GM23248 (cell line): ENCODE measurements around the gene CAPN2. TPM values are rescaled to one million over a fixed set of nuclear protein-coding genes. Genes with fewer than 3 reads are reported as not detected.

ENCODE experiments used
- DNase-seq: peaks from one replicate; pipeline ENCODE4 v3.0.0-alpha.2; 2015
- H2AFZ ChIP-seq: fragments of 200-600 bp; sonication (generic); 2 replicates; pipeline ENCODE4 v1.6.1; 2016; ENCODE audit warnings: antibody characterized with exemption
- H3F3A ChIP-seq: fragments of 200-600 bp; sonication (generic); 2 replicates; pipeline ENCODE4 v1.6.1; 2016; ENCODE audit warnings: mild to moderate bottlenecking, antibody characterized with exemption, mixed run types; ENCODE audit not compliant: insufficient read depth
- H3K27ac ChIP-seq: fragments of 200-600 bp; sonication (generic); 2 replicates; pipeline ENCODE4 v1.5.1; 2016; ENCODE audit warnings: mild to moderate bottlenecking
- H3K27me3 ChIP-seq: fragments of 200-600 bp; sonication (generic); replicated peaks from 2 replicates; pipeline ENCODE4 v1.6.1; 2016; ENCODE audit warnings: mild to moderate bottlenecking; ENCODE audit not compliant: insufficient read depth
- H3K36me3 ChIP-seq: fragments of 200-600 bp; sonication (generic); 2 replicates; pipeline ENCODE4 v1.6.1; 2016; ENCODE audit warnings: low read depth, mild to moderate bottlenecking
- H3K4me1 ChIP-seq: fragments of 200-600 bp; sonication (generic); 2 replicates; pipeline ENCODE4 v1.6.1; 2016; ENCODE audit warnings: mild to moderate bottlenecking; ENCODE audit not compliant: insufficient read depth
- H3K4me2 ChIP-seq: fragments of 200-600 bp; sonication (generic); one replicate; pipeline ENCODE4 v1.6.1; 2016; ENCODE audit warnings: mild to moderate bottlenecking; ENCODE audit not compliant: unreplicated experiment
- H3K4me3 ChIP-seq: fragments of 200-600 bp; sonication (generic); 2 replicates; pipeline ENCODE4 v1.5.1; 2016; ENCODE audit warnings: mild to moderate bottlenecking
- H3K79me2 ChIP-seq: fragments of 200-600 bp; sonication (generic); 2 replicates; pipeline ENCODE4 v1.6.1; 2016; ENCODE audit warnings: mild to moderate bottlenecking; ENCODE audit not compliant: insufficient read depth
- H3K9ac ChIP-seq: fragments of 200-600 bp; sonication (generic); 2 replicates; pipeline ENCODE4 v1.6.1; 2016; ENCODE audit warnings: mild to moderate bottlenecking
- H3K9me2 ChIP-seq: fragments of 200-600 bp; sonication (generic); 2 replicates; pipeline ENCODE4 v1.6.1; 2016; ENCODE audit warnings: mixed run types, mild to moderate bottlenecking, moderate library complexity; ENCODE audit not compliant: insufficient read depth
- H3K9me3 ChIP-seq: fragments of 200-600 bp; sonication (generic); one replicate; pipeline ENCODE4 v1.6.1; 2017; ENCODE audit warnings: low read depth
- H4K20me1 ChIP-seq: fragments of 200-600 bp; sonication (generic); 2 replicates; pipeline ENCODE4 v1.6.0; 2016; ENCODE audit not compliant: insufficient read depth
- EZH2 ChIP-seq: fragments of 200-600 bp; sonication (generic); IDR thresholded peaks from 2 replicates; pipeline ENCODE4 v1.6.1; 2018; ENCODE audit warnings: antibody characterized with exemption, mild to moderate bottlenecking; ENCODE audit not compliant: insufficient read depth, poor library complexity, severe bottlenecking
- EZH2phosphoT487 ChIP-seq: fragments of 200-600 bp; sonication (generic); IDR thresholded peaks from 2 replicates; pipeline ENCODE4 v1.6.1; 2018; ENCODE audit warnings: antibody characterized with exemption, moderate library complexity, mild to moderate bottlenecking, low read depth; ENCODE audit not compliant: insufficient read depth
- WGBS, 2 experiments: methylation state at CpG; one replicate each; pipeline ENCODE4 v1.1.6; 2015 to 2017; ENCODE audit warnings: low lambda C conversion rate in 2 of 2, low coverage in 1 of 2; ENCODE audit errors: missing lambda C conversion rate in 2 of 2; 5-methylcytosine and 5-hydroxymethylcytosine counted together
- in situ Hi-C: fragments of 300-500 bp; cut with MboI; formaldehyde crosslinking; loops from 2 replicates; pipeline ENCODE4 v1.15.0; 2020
- polyA plus RNA-seq: library from polyadenylated mRNA; unstranded; fragments of >200 nt; fragmentation: Nextera tagmentation; extraction: Ambion mirVana; gene quantifications from 2 replicates; pipeline ENCODE4 v1.2.1, GENCODE V29; 2016
- total RNA-seq: library from RNA; depleted of rRNA; stranded (reverse); fragments of >200 nt; shearing (Covaris generic); gene quantifications from 2 replicates; pipeline ENCODE4 v1.2.3, GENCODE V29; 2014

Gene CAPN2
- total and polyA plus RNA-seq, 2 experiments from 2014 or later, result 214 to 261 TPM

- Histone ChIP-seq H3K36me3 (peaks cover 10% of the 10 kb centered on the region; the same call in 1 of the 2 replicates), H3F3A (peaks cover 60% of the 10 kb centered on the region), H3K4me3 (no peak overlapping the region), H3K4me2 (no peak overlapping the region), H3K9ac (peak overlapping the region; percentile 68), H2AFZ (no peak overlapping the region), H3K27me3 (no peaks in the 10 kb centered on the region), H3K4me1 (peaks cover 46% of the 10 kb centered on the region), H3K79me2 (peaks cover 97% of the 10 kb centered on the region), H4K20me1 (peaks cover 3% of the 10 kb centered on the region; the same call in 1 of the 2 replicates), H3K9me2 (no peaks in the 10 kb centered on the region), H3K9me3 (no peaks in the 10 kb centered on the region), H3K27ac (peak overlapping the region; percentile 79)
- in situ Hi-C loops, result no loop called here
- DNase-seq, result no peak
- TF ChIP-seq EZH2, result no peak
- no peak for TF ChIP-seq EZH2phosphoT487
- WGBS, 2 experiments, result 83 to 87% methylated on average over 4 of the region's 4 CpGs
These were observed 15.2 kb downstream of the CAPN2 start for GRCh38 chr1:223727541-223727940.

- Histone ChIP-seq H3K4me3 (no peak overlapping the region), H3K36me3 (0 out of 2 replicates have a peak, but pooled peaks cover 13% of the 10 kb centered on the region), H3K27ac (peak overlapping the region; percentile 67), H3F3A (peaks cover 43% of the 10 kb centered on the region), H3K9me3 (no peaks in the 10 kb centered on the region), H3K79me2 (peaks cover 97% of the 10 kb centered on the region), H3K27me3 (no peaks in the 10 kb centered on the region), H4K20me1 (peaks cover 3% of the 10 kb centered on the region; the same call in 1 of the 2 replicates), H2AFZ (no peak overlapping the region), H3K4me2 (no peak overlapping the region), H3K9ac (no peak overlapping the region), H3K4me1 (peaks cover 50% of the 10 kb centered on the region), H3K9me2 (no peaks in the 10 kb centered on the region)
- WGBS, 2 experiments, result 67 to 71% methylated on average over 4 of the region's 4 CpGs
- DNase-seq, result no peak
- in situ Hi-C loops, result no loop called here
- TF ChIP-seq EZH2phosphoT487, result no peak
- TF ChIP-seq EZH2, result no peak
These were observed 17.6 kb downstream of the CAPN2 start for GRCh38 chr1:223729906-223730305.

- no peak for DNase-seq
- H3K79me2 ChIP-seq, result peaks cover 97% of the 10 kb centered on the region
- 0 out of 2 replicates have a peak overlapping the region, but pooled peaks have one; percentile 24 for H3K4me3 ChIP-seq
- H3F3A ChIP-seq, result peaks cover 36% of the 10 kb centered on the region
- peak overlapping the region; percentile 67 for H3K27ac ChIP-seq
- TF ChIP-seq EZH2phosphoT487 (no peak), EZH2 (no peak)
- H3K36me3 ChIP-seq, result 0 out of 2 replicates have a peak, but pooled peaks cover 13% of the 10 kb centered on the region
- H3K9me3 ChIP-seq, result no peaks in the 10 kb centered on the region
- peak overlapping the region; percentile 49 for H3K4me2 ChIP-seq
- H3K4me1 ChIP-seq, result peaks cover 50% of the 10 kb centered on the region
- 35 to 47% methylated on average over 4 of the region's 4 CpGs for WGBS, 2 experiments
- H3K9me2 ChIP-seq, result no peaks in the 10 kb centered on the region
- in situ Hi-C loops, result no loop called here
- H3K9ac ChIP-seq, result peak overlapping the region; percentile 56
- H3K27me3 ChIP-seq, result no peaks in the 10 kb centered on the region
- H4K20me1 ChIP-seq, result peaks cover 3% of the 10 kb centered on the region; the same call in 1 of the 2 replicates
- no peak overlapping the region for H2AFZ ChIP-seq
These were observed 18.3 kb downstream of the CAPN2 start for GRCh38 chr1:223730479-223731132.

GRCh38 chr1:223731133-223731770, 18.9 kb downstream of the CAPN2 start:
- Histone ChIP-seq H2AFZ (0 out of 2 replicates have a peak overlapping the region, but pooled peaks have one; percentile 14), H3K9me2 (no peaks in the 10 kb centered on the region), H3K79me2 (peaks cover 97% of the 10 kb centered on the region), H4K20me1 (peaks cover 3% of the 10 kb centered on the region; the same call in 1 of the 2 replicates), H3K9me3 (no peaks in the 10 kb centered on the region), H3K4me3 (peak overlapping the region; percentile 24; the same call in 1 of the 2 replicates), H3F3A (peaks cover 30% of the 10 kb centered on the region), H3K27me3 (no peaks in the 10 kb centered on the region), H3K27ac (peak overlapping the region; percentile 67), H3K4me2 (peak overlapping the region; percentile 49), H3K9ac (peak overlapping the region; percentile 56), H3K4me1 (peaks cover 46% of the 10 kb centered on the region), H3K36me3 (0 out of 2 replicates have a peak, but pooled peaks cover 13% of the 10 kb centered on the region)
- in situ Hi-C loops, result no loop called here
- peak; percentile 92 for DNase-seq
- WGBS, 2 experiments, result 33 to 37% methylated on average over 9 to 13 of the region's 13 CpGs
- TF ChIP-seq EZH2phosphoT487 (no peak), EZH2 (no peak)
